GM12801 (cell line): ENCODE results near the gene GMNN.

Source experiments
- CTCF ChIP-seq: IDR thresholded peaks from one replicate; pipeline ENCODE4 v1.5.1; 2011; ENCODE audit warnings: control low read depth; ENCODE audit not compliant: insufficient read length; ENCODE audit errors: extremely low read depth

The GMNN gene

DNA sequence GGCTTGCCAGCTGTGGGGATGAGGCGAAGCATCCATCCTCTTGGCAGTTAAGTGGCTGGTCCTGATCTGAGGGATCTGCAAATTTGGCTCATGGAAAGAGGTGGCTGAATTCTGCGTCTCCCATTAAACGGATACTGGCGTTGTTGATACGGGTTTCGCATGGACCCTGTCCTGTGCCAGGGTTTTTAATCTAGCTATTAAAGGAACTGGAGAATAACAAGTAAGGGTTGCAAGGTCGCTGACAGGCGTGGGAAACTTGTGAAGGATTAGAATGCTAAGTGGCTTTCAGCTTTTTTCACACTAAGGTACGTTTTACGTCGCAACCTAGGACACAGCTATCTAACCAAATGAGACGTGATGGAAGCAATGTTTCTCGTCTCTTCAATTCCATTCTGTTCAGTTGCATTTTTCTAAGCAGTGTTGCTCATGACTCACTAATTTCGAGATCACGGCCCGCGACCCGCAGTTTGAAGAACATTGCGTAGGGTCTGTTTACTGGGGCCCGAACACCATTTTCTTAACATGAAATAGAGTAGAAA lies 852 bp downstream of the GMNN start:
- TF ChIP-seq CTCF = no peak

- TF ChIP-seq CTCF = no peak
Measured at GRCh38 chr6:24777227-24777626, 2.5 kb downstream of the GMNN start.

DNA sequence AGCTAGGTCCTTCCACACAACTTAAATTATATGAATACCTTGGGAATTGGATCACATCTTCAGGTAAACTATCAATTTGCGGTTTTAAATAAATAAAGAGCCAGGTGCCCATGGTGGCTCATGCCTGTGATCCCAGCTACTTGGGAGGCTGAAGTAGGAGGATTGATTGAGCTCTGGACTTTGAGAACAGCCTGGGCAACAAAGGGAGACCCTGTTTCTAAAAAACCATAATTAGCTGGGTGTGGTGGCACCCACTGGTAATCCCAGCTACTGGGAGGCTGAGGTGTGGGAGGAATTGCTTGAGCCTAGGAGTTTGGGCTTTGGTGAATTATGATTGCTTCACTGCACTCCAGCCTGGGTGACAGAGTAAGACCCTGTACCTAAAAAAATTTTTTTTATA lies 3.4 kb downstream of the GMNN start:
- TF ChIP-seq CTCF = no peak

DNA sequence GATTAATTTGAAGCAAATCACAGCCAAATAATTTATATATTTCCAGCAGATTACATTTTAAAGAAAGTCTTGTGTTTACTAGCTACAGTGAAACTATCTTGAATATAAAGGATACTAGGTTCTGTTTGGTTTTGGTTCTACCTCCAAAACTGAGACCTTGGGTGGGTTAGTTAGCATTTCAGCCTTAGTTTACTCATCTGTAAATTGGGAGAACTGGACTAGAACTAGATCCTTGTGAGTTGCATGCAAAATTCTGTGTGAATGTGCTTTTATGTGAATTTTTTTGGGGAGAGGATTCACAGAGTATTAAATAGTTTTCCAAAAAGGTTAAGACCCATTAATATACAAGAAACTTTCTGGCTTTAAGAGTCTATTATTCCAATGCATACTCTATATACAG lies 4.1 kb downstream of the GMNN start:
- no peak for TF ChIP-seq CTCF

DNA sequence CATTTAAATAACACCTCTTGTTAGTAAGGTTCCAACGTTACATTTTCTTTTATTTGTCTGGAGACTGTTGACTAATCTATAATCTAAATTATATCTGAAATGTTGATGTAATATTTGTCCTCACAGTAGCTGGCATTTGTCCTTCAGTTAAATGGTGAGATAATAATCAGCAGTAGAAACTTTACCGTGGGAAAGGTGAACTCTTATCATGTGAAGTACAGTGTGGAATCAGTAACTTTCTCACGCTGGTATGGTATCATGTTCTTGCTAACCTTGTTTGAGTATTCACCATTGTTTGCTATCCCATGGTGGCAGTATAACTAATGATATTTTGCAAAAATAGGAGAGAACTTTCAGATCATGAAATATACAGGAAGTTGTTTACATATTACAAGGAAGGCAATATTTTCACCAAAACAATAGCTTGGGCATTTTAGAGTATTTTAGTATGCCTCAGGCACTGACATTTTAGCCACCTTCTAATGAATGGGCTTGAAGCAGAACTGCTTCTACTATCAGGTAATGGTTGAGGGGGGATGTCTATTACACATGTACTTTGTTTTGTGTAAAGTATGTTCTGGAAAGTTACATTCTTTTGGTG lies 4.8 kb downstream of the GMNN start:
- TF ChIP-seq CTCF = no peak

DNA sequence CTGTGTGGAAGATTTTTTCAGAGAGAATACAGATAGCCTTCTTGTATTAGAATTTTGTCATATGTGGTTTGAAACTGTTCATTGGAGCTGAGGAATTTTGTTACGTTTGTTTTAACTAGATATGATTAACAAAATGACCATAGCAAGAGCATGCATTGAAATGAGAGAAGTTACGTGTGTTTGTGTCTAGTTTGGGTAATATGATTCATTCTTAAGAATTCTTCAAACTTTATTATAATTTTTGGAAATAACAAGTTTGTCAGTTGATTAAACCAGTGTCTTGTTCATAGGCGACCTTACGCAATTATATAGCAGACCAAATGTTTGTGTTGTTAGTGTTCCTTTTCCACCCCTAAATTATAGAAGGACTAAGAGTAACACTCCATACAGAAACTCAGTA lies 5.5 kb downstream of the GMNN start:
- no peak for TF ChIP-seq CTCF

DNA sequence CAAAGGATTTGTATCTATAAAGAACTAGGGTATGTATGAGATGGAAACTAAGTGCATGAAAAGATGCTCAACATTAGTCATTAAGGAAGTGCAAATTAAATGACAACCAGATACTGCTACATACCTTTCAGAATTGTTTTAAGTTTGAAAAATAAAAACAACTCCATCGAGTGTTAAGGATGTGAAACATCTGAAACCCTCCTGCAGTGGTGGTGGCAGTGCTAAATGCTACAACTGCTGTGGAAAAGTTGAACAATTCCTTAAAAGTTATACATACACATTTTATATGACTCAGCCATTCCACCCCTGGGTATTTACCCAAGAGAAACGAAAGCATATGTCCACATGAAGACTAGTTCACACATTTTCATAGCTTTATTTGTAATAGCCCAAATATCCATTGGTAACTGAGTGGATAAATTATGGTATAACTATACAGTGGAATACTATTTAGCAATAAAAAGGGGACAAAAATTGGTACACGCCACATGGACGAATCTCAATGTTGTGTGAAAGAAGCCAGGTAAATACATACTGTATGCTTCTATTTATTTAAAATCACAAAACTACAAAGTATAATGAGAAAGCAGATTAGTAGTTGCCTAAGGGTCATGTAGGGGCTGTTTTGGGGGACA lies 13.4 kb downstream of the GMNN start:
- TF ChIP-seq CTCF = no peak

DNA sequence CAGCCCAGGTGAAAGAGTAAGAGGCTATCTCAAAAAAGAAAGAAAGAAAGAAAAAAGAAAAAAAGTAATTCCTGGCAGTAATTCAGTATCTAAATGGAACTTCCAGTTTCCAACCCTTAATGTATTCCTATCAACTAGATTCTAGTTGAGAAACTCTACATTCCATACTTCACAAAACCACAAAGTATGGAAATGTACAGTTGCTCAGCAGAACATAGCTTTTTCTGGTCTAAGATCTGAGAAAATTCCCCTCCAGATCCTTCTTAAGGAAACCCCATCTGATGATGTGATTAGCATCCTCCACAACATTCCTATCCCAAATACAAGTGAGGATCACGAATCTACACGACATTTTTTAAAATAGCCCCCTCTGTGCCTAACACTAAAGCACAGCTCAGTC lies 20.4 kb downstream of the GMNN start:
- no peak for TF ChIP-seq CTCF
